Upper lobe of right lung (tissue), 1 donor: ENCODE results near the gene ROGDI. TPM values are rescaled to one million over a fixed set of nuclear protein-coding genes. Genes with fewer than 3 reads are reported as not detected.

Experiments used
- ATAC-seq: fragments of 200-7000 bp; cut with Tn5 transposase; one replicate; pipeline ENCODE4 v1.9.1; 2020; ENCODE audit warnings: mild to moderate bottlenecking, moderate library complexity
- DNase-seq: peaks from one replicate; pipeline ENCODE4 v3.0.0-alpha.2; 2020
- H3K27ac ChIP-seq: fragments of 200-600 bp; one replicate; pipeline ENCODE4 v1.8.0; 2022
- H3K27me3 ChIP-seq: fragments of 200-600 bp; one replicate; pipeline ENCODE4 v1.8.0; 2022; ENCODE audit warnings: mild to moderate bottlenecking
- H3K36me3 ChIP-seq: fragments of 200-600 bp; one replicate; pipeline ENCODE4 v1.8.0; 2022
- H3K4me1 ChIP-seq: fragments of 200-600 bp; one replicate; pipeline ENCODE4 v1.8.0; 2022
- H3K4me3 ChIP-seq: fragments of 200-600 bp; one replicate; pipeline ENCODE4 v1.8.0; 2022; ENCODE audit warnings: mild to moderate bottlenecking
- H3K9me3 ChIP-seq: fragments of 200-600 bp; one replicate; pipeline ENCODE4 v1.8.0; 2022
- intact Hi-C: fragments of 100-400 bp; cut with DNase I; formaldehyde crosslinking; loops from one replicate; pipeline ENCODE4 v1.11.0; 2022
- long read RNA-seq: library from polyadenylated mRNA; unstranded; transcript quantifications from one replicate; pipeline ENCODE4 v2.0.0, GENCODE V29; 2021
- total RNA-seq: library from RNA; stranded (reverse); fragmentation: NEBNext Ultra II Directional; extraction: Animal tissue kit (Norgen Biotek cat#: 25700); gene quantifications from one replicate; pipeline ENCODE4 v1.2.1, GENCODE V29; 2021
- TF ChIP-seq, protein P1 (sequence below): fragments of 200-600 bp; IDR thresholded peaks from one replicate; pipeline ENCODE4 v1.8.0; 2022; ENCODE audit warnings: antibody characterized with exemption
- donor health status: DM: no; HTN: yes; CAD: no; lungs with severe emphysema.

The ROGDI gene, protein sequence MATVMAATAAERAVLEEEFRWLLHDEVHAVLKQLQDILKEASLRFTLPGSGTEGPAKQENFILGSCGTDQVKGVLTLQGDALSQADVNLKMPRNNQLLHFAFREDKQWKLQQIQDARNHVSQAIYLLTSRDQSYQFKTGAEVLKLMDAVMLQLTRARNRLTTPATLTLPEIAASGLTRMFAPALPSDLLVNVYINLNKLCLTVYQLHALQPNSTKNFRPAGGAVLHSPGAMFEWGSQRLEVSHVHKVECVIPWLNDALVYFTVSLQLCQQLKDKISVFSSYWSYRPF
- 21.8 TPM for total RNA-seq
- long read RNA-seq, transcript ROGDI-201 (11 exons, 1,735 nt) = major isoform, 31 of 51 reads
- long read RNA-seq, partial matches to known transcripts = 4 of 51 reads
- long read RNA-seq, other reads (novel, unspliced or antisense) = 15 of 51 reads

DNA sequence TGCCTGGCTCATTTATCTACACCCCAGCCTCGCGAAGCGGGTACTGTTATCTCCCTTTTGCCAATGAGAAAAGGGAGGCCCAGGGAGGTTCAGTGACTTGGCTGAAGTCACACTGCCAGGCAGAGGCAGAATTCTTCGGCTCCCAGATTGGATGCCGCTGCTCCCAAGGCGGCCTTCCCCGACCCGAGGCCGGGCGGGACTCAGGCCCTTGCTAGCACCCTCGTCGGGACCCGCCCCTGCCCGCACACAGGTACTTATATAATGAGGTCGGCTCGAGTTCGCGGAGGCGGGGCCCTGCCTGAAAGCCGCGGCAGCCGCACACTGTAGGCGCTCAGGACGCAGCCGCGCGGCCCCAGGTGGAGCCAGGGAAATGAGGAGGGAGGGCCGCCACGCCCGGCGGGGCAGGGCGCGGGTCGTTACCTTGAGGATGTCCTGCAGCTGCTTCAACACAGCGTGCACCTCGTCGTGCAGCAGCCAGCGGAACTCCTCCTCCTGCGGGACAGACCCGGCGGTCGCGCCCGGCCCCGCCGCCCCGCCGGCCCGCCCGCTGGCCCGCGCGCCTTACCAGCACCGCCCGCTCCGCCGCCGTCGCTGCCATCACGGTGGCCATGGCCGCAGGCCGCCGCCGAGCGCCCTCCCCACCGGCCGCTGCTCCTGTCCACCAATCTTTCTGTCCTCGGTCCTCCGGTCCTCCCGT lies at the start of gene ROGDI:
TSS of gene ROGDI (minus strand) at position 672 of the 697 bp plus-strand sequence. CDS start at position 610, 62 bp downstream.
- intact Hi-C loops = no loop called here
- H3K27ac ChIP-seq = peak within 1 kb of the TSS; percentile 80
- peak; percentile 95 for DNase-seq

DNA sequence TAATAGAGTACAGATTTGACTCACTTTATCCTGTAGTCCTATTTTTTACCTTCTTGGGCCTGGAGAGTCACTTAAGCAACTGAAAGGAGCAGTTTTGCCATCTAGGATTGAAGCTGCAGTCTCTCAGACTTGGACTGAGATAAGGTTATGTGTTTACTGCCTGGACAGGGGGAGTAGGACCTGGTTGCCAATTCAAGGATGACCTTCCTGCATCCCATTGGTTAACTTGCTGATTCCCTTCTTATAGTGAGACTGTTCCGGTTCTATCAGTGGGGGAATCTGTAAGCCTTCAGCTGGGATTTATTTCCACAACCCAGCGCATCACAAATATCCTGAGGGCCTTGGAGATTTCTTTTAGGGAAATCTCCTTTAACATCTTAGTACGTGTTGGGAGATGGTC lies 47.8 kb upstream of the ROGDI start:
- no peak overlapping the region for H3K27ac ChIP-seq
- intact Hi-C loops = no loop called here
- no peak for ATAC-seq
- no peaks in the 10 kb centered on the region for H3K27me3 ChIP-seq
- H3K9me3 ChIP-seq = no peaks in the 10 kb centered on the region
- H3K4me1 ChIP-seq = peaks cover 57% of the 10 kb centered on the region
- DNase-seq = no peak
- peaks cover 33% of the 10 kb centered on the region for H3K36me3 ChIP-seq
- peak overlapping the region; percentile 3 for H3K4me3 ChIP-seq
- TF ChIP-seq, protein P1, sequence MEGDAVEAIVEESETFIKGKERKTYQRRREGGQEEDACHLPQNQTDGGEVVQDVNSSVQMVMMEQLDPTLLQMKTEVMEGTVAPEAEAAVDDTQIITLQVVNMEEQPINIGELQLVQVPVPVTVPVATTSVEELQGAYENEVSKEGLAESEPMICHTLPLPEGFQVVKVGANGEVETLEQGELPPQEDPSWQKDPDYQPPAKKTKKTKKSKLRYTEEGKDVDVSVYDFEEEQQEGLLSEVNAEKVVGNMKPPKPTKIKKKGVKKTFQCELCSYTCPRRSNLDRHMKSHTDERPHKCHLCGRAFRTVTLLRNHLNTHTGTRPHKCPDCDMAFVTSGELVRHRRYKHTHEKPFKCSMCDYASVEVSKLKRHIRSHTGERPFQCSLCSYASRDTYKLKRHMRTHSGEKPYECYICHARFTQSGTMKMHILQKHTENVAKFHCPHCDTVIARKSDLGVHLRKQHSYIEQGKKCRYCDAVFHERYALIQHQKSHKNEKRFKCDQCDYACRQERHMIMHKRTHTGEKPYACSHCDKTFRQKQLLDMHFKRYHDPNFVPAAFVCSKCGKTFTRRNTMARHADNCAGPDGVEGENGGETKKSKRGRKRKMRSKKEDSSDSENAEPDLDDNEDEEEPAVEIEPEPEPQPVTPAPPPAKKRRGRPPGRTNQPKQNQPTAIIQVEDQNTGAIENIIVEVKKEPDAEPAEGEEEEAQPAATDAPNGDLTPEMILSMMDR = no peak

More for the DNA sequence above, at the start of gene ROGDI:
- Histone ChIP-seq H3K27me3 (no peaks in the 10 kb centered on the region), H3K9me3 (no peaks in the 10 kb centered on the region), H3K4me3 (peak within 1 kb of the TSS; percentile 85), H3K4me1 (peaks cover 19% of the 10 kb centered on the region), H3K36me3 (peaks cover 36% of the 10 kb centered on the region)
- ATAC-seq = peak; percentile 75
- TF ChIP-seq, protein P1 = no peak

DNA sequence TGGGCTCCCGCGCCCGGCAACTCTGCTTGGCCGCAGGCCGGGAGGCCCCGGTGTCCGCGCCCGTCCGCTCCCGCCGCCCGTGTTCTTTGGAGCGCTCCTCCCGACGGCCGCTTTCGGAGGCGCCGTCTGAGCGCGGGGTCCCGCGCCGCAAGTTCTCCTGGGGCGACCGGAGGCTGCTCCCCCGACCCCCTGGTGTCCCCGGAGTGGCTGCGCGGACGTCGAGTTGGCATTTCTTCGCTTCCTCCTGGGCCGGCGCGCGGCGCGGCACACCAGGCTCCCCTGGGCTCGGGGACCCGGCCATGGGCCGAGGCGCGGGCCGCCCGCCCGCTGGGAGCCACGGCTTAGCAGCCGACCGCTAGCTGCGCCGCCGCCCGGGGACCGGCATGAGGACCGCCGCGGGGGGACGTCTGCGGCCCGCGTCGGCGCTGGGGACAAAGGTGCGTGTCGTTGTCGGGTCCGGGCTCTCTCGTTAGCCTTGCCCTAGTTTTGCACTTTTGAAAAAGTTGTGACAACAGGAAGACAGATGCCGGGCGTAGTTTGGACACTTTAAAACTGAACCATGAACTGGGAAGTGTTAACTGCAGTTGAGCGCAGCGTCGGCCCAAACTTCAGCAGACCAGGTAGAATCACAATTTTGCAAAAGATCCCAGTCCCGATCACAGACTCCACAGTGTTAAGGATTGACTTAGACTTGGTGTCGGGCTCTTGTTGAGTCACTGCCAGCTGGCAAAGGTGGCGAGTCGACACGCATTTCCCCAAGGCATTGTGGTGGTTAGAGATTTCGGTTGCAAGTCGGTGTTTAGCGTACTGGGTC lies 45.5 kb upstream of the ROGDI start:
- DNase-seq = peak; percentile 79
- Histone ChIP-seq H3K4me1 (peaks cover 58% of the 10 kb centered on the region), H3K4me3 (peak overlapping the region; percentile 79), H3K36me3 (peaks cover 33% of the 10 kb centered on the region), H3K27me3 (no peaks in the 10 kb centered on the region), H3K27ac (peak overlapping the region; percentile 95), H3K9me3 (no peaks in the 10 kb centered on the region)
- ATAC-seq = peak; percentile 21
- intact Hi-C loops = no loop called here
- TF ChIP-seq, protein P1 = no peak

DNA sequence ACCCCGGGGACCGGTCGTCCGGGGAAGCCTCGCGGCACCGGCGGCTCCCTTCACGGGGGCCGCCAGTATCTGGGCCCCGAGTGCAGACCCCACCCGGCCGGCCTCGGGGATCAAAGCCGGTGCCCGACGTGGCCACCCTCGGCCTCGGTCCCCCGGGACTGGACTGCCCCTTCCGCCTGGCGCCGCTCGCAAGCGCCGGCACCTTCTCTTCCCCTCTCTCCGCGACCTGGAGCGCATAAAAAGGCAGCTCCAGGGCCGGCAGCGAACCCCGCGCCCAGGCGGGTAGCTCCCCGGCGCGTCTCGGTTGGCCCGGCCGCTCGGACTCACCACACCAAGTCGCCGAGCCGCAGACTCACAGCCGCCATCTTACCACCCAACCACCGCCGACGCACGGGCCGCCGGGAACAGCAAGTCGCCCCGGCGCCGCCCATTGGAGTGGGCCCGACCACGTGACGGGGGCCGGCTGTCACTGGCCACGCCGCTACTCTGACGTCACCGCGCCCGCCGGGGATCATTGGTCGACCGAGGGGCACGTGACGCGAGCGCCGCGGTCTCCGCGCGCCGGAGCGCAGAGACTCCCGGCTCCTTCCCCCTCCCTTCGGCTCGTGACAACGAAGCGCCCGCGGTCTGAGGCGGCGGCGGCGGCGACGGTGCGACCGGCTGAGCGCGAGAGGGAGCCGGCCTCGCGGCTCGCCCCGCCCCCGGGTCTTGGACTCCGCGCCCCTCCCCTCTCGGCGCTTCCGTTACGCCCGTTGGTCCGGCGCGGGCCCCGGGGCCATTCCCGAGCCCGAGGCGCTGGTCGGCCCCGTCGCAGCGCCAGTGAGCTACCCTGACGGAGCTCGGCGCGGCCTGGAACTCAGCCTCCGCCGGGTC lies 44.7 kb upstream of the ROGDI start, which contains the start of the genes GLYR1 and UBN1:
TSS of gene GLYR1 (minus strand) at position 388 of the 873 bp plus-strand sequence. CDS start at position 365, 23 bp downstream.
TSS of gene UBN1 (plus strand) at position 581 of the 873 bp plus-strand sequence. CDS start 5,437 bp downstream, outside the sequence.
- TF ChIP-seq, protein P1 = no peak
- Histone ChIP-seq H3K36me3 (peaks cover 38% of the 10 kb centered on the region), H3K9me3 (no peaks in the 10 kb centered on the region), H3K27ac (peak within 1 kb of the TSS; percentile 95), H3K4me3 (peak within 1 kb of the TSS; percentile 79), H3K27me3 (no peaks in the 10 kb centered on the region), H3K4me1 (peaks cover 50% of the 10 kb centered on the region)
- ATAC-seq = peak; percentile 96
- intact Hi-C loops = no loop called here
- peak; percentile 100 for DNase-seq
